Measurements from ENCODE around the gene TMCO5A.

Gene TMCO5A

GRCh38 chr15:37900326-37901221 is 33.9 kb upstream of the TMCO5A start:
- no peak overlapping the region for H3K4me3 ChIP-seq (ENCODE audit: low read length)

GRCh38 chr15:37902126-37902525 is 32.3 kb upstream of the TMCO5A start:
- no peak for TF ChIP-seq CTCF (conservative IDR thresholded peaks at IDR 0.05; ENCODE audit: low read depth, low read length)
- no peak for DNase-seq (ENCODE audit: low read depth)
- no peak overlapping the region for H3K4me3 ChIP-seq (ENCODE audit: low read length)

More at GRCh38 chr15:37900326-37901221, 33.9 kb upstream of the TMCO5A start:
- no peak for DNase-seq (ENCODE audit: low read depth)
- no peak for TF ChIP-seq CTCF (conservative IDR thresholded peaks at IDR 0.05; ENCODE audit: low read depth, low read length)

GRCh38 chr15:37903919-37904625 is 30.4 kb upstream of the TMCO5A start:
- TF ChIP-seq CTCF (conservative IDR thresholded peaks at IDR 0.05; ENCODE audit: low read depth, low read length), result no peak

GRCh38 chr15:37907136-37907535 is 27.3 kb upstream of the TMCO5A start:
- no peak for TF ChIP-seq CTCF (conservative IDR thresholded peaks at IDR 0.05; ENCODE audit: low read depth, low read length)
- H3K4me3 ChIP-seq (ENCODE audit: low read length), result no peak overlapping the region
- no peak for DNase-seq (ENCODE audit: low read depth)

More at GRCh38 chr15:37903919-37904625, 30.4 kb upstream of the TMCO5A start:
- no peak overlapping the region for H3K4me3 ChIP-seq (ENCODE audit: low read length)
- no peak for DNase-seq (ENCODE audit: low read depth)

- DNase-seq (ENCODE audit: low read depth), result peak; percentile 24
- no peak for TF ChIP-seq CTCF (conservative IDR thresholded peaks at IDR 0.05; ENCODE audit: low read depth, low read length)
- no peak overlapping the region for H3K4me3 ChIP-seq (ENCODE audit: low read length)
Observed at GRCh38 chr15:37921527-37922385, 12.7 kb upstream of the TMCO5A start.

- no peak for TF ChIP-seq CTCF (conservative IDR thresholded peaks at IDR 0.05; ENCODE audit: low read depth, low read length)
- DNase-seq (ENCODE audit: low read depth), result no peak
- no peak overlapping the region for H3K4me3 ChIP-seq (ENCODE audit: low read length)
Observed at GRCh38 chr15:37926136-37926535, 8.3 kb upstream of the TMCO5A start.

Data from retinal pigment epithelial cell (primary cell).